TTC549 (cell line): Measurements from ENCODE around the gene NTN3.

ENCODE experiments used
- FAIRE-seq: peaks from 2 replicates; lab custom pipeline; 2012; peaks lifted over from hg19 to GRCh38; lab: Jason Lieb, UNC

Gene NTN3

DNA sequence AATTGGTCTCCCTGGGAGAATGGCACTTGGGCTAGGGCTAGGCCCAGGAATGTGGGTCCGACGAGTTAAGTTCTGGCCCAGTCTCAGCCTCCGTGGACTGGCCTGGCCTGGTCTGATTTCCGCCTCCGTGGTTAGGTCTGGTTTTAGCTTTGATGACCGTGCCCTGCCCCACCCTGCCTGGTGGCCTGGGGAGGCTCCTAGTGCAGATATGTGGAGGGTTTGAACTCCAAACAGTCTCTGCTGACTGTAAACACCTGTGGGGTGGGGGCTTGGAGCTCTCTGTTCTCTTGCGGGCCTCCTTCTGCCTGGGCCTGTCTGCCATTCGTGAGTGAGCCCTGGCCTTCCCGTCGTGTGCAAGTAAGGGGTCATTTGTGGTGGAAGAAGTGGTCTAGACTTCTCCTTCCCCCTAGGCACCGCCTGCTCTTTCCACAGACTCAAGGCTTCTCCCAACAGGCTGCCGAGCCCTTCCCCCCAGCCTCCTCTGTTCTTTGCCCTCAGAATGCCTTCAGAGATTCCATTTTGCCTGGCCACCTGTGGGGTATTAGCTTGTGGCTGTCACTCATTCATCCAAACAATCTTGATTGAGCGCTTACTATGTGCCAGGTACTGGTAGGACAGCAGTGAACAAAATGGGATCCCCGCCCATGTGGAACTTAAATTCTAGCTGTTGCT is 44.2 kb downstream of the NTN3 start:
- FAIRE-seq, result no peak

DNA sequence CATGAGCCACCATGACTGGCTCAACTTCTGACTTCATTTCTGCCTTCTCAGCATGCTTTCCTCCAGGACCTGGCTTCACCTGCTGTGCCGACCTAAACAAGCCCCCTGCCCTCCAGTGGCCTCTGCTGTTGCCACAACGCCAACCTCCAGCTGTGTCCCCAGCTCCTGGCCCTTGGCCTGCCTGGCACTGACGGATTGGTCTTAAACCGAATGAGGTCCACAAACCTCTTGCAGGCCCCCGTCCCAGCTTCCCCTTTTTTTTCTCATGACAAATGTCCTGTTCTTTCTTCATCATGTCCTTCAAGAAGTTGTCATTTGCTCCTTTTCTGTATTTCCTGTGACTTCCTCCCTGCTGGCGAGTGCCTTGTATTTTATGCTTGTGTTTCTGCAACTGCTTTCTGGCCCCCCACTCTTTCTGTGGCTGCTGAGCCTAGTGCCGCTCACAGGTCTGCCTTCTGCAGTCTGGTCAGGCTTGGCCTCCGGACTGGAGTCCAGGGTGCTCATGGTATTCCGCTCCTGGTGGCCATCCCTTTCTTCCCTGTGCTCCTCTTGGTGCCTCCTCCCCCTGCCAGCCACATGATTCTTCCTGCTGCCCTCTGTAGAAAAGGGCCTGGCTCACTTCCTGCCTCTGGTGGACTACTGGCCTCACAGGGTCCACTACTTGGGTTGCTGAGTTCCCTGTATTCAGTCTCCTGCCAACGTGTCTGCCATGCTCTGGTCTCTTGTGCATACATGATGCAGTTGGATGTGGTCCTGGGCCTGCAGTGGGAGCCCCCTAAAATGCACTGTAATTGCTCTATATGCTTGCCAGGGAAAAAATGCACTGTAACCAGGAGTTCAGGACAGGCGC is 45.5 kb downstream of the NTN3 start:
- FAIRE-seq, result no peak

DNA sequence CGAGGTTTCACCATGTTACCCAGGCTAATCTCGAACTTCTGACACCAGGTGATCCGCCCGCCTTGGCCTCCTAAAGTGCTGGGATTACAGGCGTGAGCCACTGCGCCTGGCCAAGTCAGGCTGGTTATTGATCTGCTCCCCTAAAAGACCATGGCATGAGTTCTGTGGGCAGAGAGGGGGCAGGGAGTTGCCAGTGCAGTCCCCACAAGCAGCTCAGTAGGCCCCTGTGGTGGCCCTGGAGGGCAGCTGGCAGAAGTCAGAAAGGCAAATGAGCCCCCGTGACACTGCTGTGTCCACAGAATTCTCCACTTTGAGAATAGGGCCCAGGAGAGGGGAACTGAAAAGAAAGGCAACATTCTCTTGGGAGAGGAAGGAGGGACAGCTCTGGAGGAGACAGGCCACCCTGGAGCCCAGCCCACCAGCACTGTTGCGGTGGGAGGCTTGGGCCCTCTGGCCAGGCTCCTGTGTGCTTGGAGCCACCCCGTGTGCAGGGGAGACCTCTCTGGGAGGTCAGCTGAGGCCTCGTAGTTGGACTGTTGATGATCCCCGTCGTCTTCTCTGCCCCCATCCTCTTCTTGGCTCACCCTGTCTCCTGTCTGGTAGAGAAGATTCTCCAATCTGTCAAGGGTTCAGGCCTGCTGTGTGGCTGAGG is 47.0 kb downstream of the NTN3 start:
- FAIRE-seq, result no peak

DNA sequence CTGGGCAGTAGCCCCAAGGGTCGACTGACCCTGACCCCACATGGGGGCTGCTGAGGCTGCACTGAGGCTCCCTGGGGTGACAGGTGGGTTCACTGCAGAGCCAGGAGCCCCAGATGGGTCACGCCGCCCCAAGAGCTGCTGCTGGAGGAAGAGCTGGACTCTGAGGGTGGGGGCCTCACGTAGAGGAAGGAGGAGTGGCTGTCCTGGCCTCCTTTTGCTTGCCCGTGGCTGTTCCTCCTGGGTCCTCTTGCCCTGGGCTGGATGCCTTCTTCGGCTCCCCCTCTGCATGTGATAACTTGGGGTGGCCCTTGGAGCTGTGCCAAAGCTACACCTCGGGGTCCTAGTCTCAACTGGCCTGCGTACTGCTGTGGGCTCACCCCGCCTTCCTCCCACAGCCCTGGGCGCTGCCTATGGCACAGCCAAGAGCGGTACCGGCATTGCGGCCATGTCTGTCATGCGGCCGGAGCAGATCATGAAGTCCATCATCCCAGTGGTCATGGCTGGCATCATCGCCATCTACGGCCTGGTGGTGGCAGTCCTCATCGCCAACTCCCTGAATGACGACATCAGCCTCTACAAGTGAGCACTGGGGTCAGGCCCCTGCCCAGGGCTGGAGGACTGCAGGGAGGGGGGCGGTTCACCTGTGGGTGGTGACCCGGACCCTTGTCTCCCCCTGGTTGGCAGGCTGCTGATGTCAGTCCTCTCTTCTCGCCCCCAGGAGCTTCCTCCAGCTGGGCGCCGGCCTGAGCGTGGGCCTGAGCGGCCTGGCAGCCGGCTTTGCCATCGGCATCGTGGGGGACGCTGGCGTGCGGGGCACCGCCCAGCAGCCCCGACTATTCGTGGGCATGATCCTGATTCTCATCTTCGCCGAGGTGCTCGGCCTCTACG is 48.0 kb downstream of the NTN3 start:
- no peak for FAIRE-seq

DNA sequence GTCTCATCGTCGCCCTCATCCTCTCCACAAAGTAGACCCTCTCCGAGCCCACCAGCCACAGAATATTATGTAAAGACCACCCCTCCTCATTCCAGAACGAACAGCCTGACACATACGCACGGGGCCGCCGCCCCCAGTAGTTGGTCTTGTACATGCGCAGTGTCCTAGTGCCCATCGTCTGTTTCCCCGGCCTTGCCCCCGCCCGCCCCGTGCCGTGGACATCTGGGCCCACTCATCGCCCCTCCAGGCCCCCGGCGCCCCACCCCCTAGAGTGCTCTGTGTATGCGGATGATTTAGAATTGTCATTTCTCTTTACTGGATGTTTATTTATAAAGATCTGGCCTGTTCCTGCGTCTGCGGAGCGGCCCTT is 48.6 kb downstream of the NTN3 start:
- FAIRE-seq, result no peak

DNA sequence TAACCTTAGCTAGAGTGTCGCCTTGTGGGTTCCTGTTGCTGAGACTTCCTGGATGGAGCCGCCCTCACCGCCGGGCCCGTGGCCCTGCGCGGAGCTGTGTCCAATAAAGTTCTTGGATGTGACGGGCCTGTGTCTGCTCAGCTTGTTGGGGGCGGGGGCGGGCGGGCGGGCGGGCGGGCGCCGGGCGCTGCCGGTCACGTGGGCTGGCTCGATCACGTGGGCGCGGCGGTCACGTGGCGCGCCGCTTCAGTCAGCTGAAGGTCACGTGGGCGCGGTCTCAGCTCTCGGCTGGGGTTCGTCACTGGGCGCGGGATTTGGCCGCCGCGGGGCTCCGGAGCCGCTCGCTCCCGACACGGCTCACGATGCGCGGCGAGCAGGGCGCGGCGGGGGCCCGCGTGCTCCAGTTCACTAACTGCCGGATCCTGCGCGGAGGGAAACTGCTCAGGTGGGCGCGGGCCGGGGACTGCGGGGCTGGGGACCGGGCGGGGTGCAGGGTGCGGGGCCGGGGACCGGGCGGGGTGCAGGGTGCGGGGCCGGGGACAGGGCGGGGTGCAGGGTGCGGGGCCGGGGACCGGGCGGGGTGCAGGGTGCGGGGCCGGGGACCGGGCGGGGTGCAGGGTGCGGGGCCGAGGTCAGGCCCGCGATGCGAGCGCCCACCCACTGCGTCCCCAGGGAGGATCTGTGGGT is 49.1 kb downstream of the NTN3 start, which contains the start of gene AMDHD2:
TSS of gene AMDHD2 (plus strand) at position 275 of the 687 bp plus-strand sequence. CDS start at position 363, 88 bp downstream.
- no peak for FAIRE-seq

DNA sequence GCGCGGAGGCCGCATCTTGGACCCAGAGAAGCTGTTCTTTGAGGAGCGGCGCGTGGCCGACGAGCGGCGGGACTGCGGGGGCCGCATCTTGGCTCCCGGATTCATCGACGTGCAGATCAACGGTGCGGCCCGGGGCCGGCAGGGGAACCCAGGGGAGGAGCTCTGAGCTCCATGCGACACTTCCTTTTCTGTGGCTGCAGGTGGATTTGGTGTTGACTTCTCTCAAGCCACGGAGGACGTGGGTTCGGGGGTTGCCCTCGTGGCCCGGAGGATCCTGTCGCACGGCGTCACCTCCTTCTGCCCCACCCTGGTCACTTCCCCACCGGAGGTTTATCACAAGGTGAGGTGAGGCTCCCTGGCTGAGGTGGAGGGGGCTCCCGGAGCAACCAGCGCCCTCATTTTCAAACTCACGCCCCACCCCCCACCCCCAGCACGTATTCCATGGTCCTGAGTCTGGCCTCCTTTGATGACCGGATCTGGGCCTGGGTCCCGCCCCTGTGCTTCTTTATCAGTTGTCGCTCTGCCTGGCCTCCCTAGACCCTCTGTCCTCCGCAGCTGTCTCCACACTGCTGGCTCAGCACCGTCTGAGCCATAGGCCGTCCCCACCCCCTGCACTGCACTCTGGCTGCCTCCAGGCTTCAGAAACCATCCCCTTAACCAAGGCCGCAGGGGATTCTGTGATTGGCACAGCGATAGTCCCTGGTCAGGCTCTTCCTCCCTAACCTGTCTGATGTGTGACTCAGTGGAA is 49.9 kb downstream of the NTN3 start:
- no peak for FAIRE-seq
